MG63 (cell line): Measurements from ENCODE around the gene HLA-DQA1. TPM values are rescaled to one million over a fixed set of nuclear protein-coding genes. Genes with fewer than 3 reads are reported as not detected.
"Not testable (repeated sequence)": the region's sequence is repeated elsewhere in the genome, so short reads cannot be mapped to it uniquely, and the experiment has no call there.

Experiments
- DNase-seq: peaks from one replicate; pipeline ENCODE4 v3.0.0-alpha.2; 2020
- H3K27me3 ChIP-seq: fragments of 250-450 bp; sonication (Bioruptor Pico); 2 replicates; pipeline ENCODE4 v1.5.1; 2020; ENCODE audit warnings: mild to moderate bottlenecking, moderate library complexity
- H3K36me3 ChIP-seq: fragments of 250-450 bp; sonication (Bioruptor Pico); 2 replicates; pipeline ENCODE4 v1.5.1; 2020; ENCODE audit warnings: mild to moderate bottlenecking, moderate library complexity
- H3K4me3 ChIP-seq: fragments of 250-450 bp; sonication (Bioruptor Pico); 2 replicates; pipeline ENCODE4 v1.5.1; 2020; ENCODE audit warnings: mild to moderate bottlenecking, moderate library complexity
- H3K9me3 ChIP-seq: fragments of 250-450 bp; sonication (Bioruptor Pico); 2 replicates; pipeline ENCODE4 v1.5.1; 2020; ENCODE audit warnings: mild to moderate bottlenecking, moderate library complexity
- total RNA-seq: library from RNA; depleted of rRNA; stranded (reverse); fragments of >200 nt; shearing (Covaris generic); gene quantifications from 2 replicates; pipeline ENCODE4 v1.2.3, GENCODE V29; 2014; ENCODE audit warnings: low replicate concordance; rRNA removed

The HLA-DQA1 gene
- total RNA-seq: not detected in 2 replicates

DNA sequence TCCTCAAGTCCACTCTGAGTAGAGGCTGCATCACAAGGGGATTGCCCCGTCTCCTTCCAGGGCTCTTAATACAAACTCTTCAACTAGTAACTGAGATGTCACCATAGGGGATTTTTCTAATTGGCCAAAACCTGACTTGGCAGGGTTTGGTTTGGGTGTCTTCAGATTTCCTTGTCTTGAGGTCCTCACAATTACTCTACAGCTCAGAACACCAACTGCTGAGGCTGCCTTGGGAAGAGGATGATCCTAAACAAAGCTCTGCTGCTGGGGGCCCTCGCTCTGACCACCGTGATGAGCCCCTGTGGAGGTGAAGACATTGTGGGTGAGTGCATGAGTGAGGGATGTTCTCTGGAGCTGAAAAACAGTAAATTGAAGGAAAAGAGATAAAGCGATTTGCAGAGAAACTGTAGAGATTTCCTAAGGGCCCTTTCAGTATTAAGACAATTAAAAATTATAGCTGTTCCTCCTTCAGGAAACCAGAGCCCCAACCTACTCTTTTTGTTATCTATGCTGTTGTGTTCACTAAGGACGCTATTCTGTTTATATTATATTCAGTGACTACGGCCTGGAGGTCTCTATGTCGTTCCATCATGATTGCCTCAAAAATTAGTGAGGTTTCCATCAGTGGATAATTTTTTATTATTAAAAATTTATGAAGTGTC, at the start of gene HLA-DQA1:
Gene HLA-DQA1 (plus strand): TSS at position 188 of the 662 bp plus-strand sequence. CDS start 53 bp downstream, at position 241.
- Histone ChIP-seq H3K27me3 (no peaks in the 10 kb centered on the region), H3K4me3 (no peak within 1 kb of the TSS), H3K9me3 (no peaks in the 10 kb centered on the region), H3K36me3 (no peaks in the 10 kb centered on the region)
- no peak for DNase-seq

DNA sequence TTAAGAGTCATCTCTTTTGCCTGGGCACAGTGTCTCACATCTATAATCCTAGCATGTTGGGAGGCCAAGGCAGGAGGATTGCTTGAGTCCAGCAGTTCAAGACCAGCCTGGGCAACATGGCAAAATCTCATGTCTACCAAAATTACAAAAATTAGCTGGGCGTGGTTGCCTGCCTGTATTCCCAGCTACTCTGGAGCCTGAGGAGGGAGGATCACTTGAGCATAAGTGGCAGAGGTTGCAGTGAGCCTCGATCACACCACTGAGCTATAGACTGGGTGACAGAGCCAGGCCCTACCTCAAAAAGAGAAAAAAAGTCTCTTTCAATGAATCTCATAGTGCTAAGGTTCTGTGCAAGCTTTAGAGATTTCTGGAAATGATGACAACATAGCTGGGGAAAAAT, 49.0 kb upstream of the HLA-DQA1 start:
- Histone ChIP-seq H3K9me3 (no peaks in the 10 kb centered on the region), H3K27me3 (no peaks in the 10 kb centered on the region), H3K36me3 (no peaks in the 10 kb centered on the region), H3K4me3 (no peak overlapping the region)
- no peak for DNase-seq

DNA sequence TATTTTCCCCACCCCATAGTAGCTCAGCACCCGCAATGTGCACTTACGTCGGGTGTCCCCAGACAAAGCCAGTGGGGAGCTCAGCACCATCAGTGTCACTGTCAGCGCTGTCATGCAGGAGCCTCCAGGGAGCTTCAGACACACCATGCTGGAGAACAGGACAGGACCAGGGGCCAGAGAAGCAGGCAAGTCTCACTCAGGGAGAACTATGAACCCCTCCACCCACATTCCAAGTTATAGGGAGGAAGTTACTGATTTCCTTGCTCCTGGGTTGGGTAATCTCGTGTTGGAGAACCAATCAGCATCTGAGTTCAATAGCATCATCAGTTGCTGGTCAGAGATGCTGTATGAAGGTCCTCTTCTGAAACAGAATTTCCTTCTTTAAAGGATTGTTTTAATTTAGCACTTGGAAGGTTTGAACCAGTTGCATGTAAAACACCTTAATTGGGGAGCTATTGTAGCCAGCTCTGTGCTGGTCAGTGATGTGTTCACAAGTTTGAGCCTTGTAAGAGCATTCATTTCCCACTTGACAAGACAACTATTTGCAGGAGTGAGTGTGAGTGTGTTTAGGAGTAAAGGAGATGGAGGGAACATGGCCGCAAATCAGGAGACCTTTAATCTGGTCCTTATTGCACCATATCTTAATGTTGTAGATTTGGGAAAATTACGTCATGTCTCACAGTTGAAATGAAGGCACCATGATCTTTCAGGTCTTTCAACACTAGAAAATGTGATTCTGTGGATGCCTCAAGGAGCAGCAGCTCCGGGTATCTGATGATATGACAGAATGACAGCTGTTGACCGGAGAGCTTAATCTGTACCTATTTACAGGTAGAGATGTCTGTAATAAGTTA, 47.4 kb upstream of the HLA-DQA1 start, which contains the start of gene HLA-DRB1:
Gene HLA-DRB1 (minus strand): TSS at position 253 of the 854 bp plus-strand sequence. CDS start 106 bp downstream, at position 147.
- Histone ChIP-seq H3K4me3 (no peak within 1 kb of the TSS), H3K9me3 (no peaks in the 10 kb centered on the region), H3K27me3 (no peaks in the 10 kb centered on the region), H3K36me3 (no peaks in the 10 kb centered on the region)
- DNase-seq: no peak

DNA sequence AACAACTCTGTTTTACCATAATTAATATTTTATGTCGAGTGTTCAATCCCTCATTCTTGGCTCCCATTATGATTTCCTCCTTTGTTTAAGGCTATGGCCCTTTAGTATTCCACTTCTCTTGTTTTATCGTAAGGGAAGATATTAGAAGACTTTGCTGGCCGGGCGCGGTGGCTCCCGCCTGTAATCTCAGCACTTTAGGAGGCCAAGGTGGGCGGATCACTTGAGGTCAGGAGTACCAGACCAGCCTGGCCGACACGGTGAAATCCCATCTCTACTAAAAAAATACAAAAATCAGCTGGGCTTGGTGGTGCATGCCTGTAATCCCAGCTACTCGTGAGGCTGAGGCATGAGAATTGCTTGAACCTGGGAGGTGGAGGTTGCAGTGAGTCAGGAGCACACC, 46.5 kb upstream of the HLA-DQA1 start:
- not testable (repeated sequence) for H3K36me3 ChIP-seq, DNase-seq, H3K27me3 ChIP-seq, H3K9me3 ChIP-seq, H3K4me3 ChIP-seq

DNA sequence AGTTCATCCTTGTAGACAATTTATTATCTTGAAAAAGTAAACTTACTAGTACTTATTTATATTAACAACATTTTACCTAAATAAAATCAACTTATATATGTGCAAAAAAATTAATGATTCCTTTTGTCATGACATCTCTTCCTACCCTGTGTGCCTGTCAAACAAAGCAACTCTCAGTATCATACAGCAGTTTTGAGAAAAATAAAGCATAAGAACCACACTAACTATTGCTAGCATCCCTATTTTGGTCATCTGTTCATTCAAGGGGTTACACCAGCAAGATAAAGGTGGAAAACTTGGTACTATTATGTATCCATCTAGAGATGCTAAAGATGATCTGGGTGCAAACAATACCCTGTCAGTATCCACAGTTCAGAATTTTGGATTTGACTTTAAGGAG, 40.2 kb upstream of the HLA-DQA1 start:
- Histone ChIP-seq H3K36me3 (no peaks in the 10 kb centered on the region), H3K27me3 (no peaks in the 10 kb centered on the region), H3K9me3 (no peaks in the 10 kb centered on the region), H3K4me3 (no peak overlapping the region)
- no peak for DNase-seq

DNA sequence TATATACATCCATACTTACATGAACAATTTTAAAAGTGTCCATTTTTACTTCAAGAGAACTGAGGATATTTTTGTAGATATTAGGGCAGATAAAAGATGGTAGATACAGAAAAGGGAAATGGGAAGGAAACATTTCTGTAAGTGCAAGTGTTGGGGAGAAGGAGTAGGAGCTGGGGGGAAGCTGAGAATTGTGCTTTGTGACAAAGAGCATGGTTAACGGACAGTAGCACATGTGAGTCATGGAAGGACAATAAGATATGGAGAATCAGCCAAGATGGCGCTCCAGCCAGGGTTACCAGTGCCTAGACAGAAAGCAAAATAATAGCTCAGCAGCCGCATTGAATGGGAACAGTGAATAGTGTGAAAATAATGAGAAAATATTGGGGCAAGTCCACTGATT, 34.8 kb upstream of the HLA-DQA1 start:
- no peak for DNase-seq

DNA sequence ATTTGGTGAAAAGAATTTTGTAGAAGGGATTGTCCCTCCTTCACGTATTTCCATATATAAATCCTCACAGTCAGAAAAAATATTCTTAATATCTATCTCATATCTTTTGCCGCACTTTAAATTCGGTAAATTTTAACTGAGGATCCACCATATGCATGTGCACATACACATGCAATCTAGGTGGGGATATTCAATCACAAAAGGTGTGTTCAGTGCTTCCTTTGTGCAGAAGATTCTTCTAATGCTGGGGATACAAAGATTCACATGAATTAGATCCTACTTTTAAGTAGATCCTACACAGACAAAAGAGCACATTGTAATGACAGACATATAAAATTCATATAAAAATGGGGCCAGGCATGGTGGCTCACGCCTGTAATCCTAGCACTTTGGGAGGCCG, 34.0 kb upstream of the HLA-DQA1 start:
- H3K4me3 ChIP-seq: no peak overlapping the region
- DNase-seq: no peak
- no peaks in the 10 kb centered on the region for H3K27me3 ChIP-seq
- H3K9me3 ChIP-seq: no peaks in the 10 kb centered on the region
- no peaks in the 10 kb centered on the region for H3K36me3 ChIP-seq

More for the DNA sequence above, 34.8 kb upstream of the HLA-DQA1 start:
- Histone ChIP-seq H3K27me3 (no peaks in the 10 kb centered on the region), H3K4me3 (no peak overlapping the region), H3K36me3 (no peaks in the 10 kb centered on the region), H3K9me3 (no peaks in the 10 kb centered on the region)

DNA sequence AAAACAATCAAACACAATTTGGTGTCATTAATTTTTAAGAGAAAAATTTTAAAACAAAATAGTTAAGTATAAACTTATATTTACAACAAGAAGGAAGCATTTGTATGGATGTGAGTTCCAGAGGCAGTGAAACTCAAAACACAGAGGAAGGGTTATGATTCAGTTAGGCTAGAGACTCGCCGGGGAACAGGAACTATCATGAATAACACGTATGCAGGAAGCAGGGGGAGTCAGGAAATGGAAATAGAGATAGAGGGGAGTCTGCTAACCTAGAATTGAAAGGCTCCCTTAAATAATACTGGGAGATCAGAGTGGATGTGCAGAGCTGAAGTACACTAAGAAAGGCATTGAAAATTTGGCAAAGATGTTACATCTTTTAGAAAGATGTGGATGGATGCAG, 33.3 kb upstream of the HLA-DQA1 start:
- Histone ChIP-seq H3K36me3 (no peaks in the 10 kb centered on the region), H3K4me3 (no peak overlapping the region), H3K27me3 (no peaks in the 10 kb centered on the region), H3K9me3 (no peaks in the 10 kb centered on the region)
- DNase-seq: no peak

DNA sequence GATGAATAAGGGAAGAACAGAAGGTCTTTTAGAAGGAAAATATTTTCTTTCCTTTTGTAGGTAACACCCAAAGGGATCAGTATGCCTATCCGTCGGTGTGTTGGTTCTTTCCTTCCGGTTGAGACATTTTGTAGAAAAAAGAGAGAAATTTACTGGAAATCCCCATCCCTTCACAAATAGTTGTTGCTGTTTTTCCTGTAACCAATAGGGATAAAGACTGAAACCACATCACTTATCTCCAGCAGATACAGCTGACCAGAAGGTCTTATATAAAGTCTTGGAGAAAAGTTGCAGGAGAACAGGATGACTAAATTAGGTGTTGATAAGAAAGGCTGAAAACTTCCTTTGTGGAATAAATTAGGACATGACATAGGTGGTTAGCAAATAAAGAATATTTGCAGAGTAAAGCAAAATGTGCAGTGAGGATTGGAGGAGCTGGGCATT, 32.8 kb upstream of the HLA-DQA1 start:
- DNase-seq: no peak
- Histone ChIP-seq H3K36me3 (no peaks in the 10 kb centered on the region), H3K4me3 (no peak overlapping the region)

DNA sequence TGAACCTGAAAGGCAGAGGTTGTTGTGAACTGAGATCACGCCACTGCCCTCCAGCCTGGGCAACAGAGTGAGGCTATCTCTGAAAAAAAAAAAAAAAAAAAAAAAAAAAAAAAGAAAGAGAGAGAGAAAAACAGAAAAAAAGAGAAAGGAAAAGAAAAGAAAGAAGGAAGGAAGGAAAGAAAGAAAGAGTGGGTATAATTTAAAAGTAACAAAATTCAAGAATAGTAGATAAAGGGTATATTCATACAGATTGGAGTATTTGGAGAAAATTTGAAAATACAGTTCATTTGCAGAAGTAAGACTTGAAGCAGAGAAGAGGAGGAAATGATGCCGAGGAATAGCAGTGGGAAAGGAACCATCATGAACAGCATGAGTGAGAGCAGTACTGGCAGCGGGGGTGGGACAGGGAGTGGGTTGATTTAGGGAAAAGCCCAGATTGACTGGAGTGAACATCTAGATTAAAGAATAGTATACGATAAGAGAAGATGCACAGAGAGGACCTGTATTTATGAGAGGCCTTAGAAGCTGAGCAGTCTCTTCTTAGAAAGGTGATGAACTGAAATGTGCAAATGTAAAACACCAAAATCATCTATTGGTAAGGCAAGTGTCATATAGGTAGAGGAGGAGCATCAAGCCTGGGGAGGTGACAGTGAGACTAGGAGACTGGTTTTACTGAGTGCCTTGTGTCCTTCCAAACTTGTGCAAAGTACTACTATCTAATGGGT, 29.8 kb upstream of the HLA-DQA1 start:
- no peaks in the 10 kb centered on the region for H3K27me3 ChIP-seq
- no peak for DNase-seq
- H3K36me3 ChIP-seq: no peaks in the 10 kb centered on the region
- no peak overlapping the region for H3K4me3 ChIP-seq
- H3K9me3 ChIP-seq: no peaks in the 10 kb centered on the region

More for the DNA sequence above, 32.8 kb upstream of the HLA-DQA1 start:
- Histone ChIP-seq H3K27me3 (no peaks in the 10 kb centered on the region), H3K9me3 (no peaks in the 10 kb centered on the region)

DNA sequence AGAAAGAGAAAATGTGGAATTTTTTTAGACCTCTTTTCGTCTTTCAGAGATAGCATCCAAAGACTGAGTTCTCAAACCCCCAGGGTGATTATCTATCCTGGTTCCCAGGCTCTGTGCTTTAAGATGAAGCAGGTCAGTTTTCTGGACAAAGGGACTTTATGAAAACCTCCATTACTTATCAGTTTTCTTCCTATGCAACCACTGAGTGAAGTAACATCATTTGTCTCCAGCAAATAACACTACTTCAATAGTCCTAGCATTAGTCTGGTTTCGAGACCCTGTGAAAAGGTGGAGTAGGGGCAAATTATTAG, 29.3 kb upstream of the HLA-DQA1 start:
- H3K4me3 ChIP-seq: no peak overlapping the region
- H3K9me3 ChIP-seq: no peaks in the 10 kb centered on the region
- no peak for DNase-seq
- H3K36me3 ChIP-seq: no peaks in the 10 kb centered on the region
- H3K27me3 ChIP-seq: no peaks in the 10 kb centered on the region

DNA sequence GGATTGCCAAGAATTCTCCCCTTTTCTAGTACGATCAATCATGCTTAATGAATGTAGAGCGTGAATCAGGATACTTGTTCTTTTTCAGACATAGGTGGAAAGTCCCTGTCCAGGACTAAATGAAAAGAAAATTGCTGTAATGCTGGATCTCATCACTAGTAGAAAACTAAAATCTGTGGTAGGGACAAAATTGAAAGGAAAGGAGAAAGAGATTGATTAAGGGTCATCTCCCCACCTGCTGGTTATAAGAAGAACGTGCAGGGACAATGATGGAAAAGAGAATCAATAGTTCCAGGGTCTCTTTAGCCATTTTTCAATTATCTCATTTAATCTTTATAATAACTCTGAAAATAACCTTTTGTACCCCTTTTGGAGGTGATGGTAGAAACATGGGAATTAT, 28.8 kb upstream of the HLA-DQA1 start:
- no peaks in the 10 kb centered on the region for H3K27me3 ChIP-seq
- H3K9me3 ChIP-seq: no peaks in the 10 kb centered on the region
- no peak for DNase-seq
- H3K4me3 ChIP-seq: no peak overlapping the region
- H3K36me3 ChIP-seq: no peaks in the 10 kb centered on the region

DNA sequence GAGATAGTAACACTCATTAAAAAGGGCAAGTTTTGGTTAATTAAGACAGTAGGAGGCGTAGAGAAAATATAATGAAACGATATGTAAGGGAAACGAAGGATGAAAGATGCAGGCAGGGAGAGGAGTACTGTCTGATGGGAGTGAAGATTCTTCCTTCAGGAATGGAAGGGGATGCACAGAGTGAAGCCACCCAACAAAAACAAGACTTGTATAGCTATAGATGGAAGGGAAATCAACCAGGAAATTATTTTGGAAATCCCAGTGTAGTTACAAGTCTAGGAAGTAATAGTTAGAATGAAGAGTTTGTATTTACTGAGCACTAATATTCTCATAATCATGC, 27.8 kb upstream of the HLA-DQA1 start:
- Histone ChIP-seq H3K36me3 (no peaks in the 10 kb centered on the region), H3K27me3 (no peaks in the 10 kb centered on the region), H3K9me3 (no peaks in the 10 kb centered on the region), H3K4me3 (no peak overlapping the region)
- no peak for DNase-seq

DNA sequence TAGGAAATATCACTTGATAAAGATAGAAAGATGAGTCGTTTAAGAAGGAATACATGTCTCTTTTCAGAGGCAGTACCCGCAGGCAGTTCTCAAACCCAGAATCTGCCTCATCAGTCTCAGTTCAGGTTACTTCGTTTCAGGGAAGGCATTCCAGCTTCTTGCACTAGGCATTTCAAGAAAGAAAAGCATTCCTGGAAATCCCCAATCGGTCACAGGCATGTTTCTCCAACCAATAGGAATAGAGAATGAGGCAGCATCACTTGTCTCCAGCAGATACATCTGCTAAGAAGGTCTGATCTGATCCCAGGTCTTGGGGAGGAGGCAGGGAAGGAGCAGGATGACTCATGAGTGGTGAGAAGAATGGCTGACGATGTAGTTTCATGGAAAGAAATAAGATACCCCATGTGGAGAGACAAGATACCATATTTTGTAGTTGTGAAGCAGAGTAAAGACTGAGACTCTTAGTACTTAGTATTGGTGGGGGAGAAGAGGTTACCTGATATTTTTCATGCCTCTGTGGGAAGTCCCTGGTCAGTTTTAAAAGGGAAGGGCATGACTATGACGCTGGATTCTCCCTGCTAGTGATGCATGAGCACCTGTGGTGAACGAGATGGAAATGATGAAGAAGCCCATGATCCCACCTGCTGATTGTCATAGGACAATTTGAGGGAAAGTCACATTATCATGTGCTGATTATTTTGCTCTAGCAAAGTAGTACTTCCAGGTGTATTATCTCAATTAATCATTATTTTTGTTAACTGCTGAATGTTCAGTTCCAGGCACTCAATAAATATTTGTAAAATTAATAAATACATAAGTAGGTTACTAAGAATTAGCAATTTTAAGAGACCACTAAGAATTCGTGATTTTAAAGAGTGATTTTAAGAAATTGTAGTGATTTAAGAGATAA, 27.2 kb upstream of the HLA-DQA1 start:
- no peak for DNase-seq

DNA sequence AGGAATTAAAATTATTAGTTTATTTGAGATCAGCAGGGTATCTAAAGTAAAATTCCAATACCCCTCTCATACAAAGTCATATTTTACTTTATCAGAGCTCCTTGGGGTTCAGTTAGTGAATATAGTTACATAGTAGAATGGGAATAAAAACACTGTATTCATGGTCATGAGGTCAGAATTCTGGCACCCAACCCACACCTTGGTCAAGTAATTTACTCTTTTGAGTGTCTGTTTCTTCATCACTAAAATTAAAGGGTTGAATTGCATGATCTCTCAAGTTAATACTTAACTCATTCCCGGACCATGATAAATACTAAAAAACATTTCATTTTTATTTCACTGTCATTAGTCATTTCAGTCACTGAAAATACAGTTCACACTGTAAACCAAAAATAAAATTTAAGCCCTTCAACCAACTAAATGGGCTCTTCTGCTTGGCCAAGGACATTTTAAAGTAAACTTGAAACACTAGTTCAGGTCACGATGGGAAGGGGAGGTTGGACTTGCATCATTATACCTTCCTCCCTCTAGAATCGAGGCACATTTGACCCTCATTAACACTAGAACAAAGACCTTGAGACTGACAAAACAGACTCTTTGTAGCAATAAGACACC, 26.4 kb upstream of the HLA-DQA1 start:
- no peaks in the 10 kb centered on the region for H3K27me3 ChIP-seq
- no peak overlapping the region for H3K4me3 ChIP-seq
- no peak for DNase-seq
- H3K36me3 ChIP-seq: no peaks in the 10 kb centered on the region
- no peaks in the 10 kb centered on the region for H3K9me3 ChIP-seq

More for the DNA sequence above, 27.2 kb upstream of the HLA-DQA1 start:
- Histone ChIP-seq H3K9me3 (no peaks in the 10 kb centered on the region), H3K36me3 (no peaks in the 10 kb centered on the region), H3K27me3 (no peaks in the 10 kb centered on the region), H3K4me3 (no peak overlapping the region)

DNA sequence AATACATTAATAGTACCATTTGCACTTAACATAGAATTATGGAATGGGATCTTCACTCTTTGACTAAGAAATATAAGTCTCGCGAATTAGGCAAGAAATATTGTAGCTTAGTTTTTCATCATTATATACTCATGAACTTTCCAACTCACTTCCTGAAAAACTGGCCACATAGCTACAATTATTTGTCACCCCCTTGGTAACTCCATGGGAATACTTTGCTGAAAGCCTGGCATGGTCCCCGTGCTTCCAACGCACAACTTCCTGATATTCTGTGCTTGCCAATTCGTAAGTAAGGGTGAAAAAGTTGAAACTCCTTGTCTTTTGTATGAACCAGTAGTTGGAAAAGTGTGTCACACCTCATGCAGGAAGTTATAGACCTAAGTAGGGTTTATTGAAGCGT, 23.7 kb upstream of the HLA-DQA1 start:
- H3K4me3 ChIP-seq: no peak overlapping the region
- H3K36me3 ChIP-seq: no peaks in the 10 kb centered on the region
- no peaks in the 10 kb centered on the region for H3K9me3 ChIP-seq
- no peak for DNase-seq
- no peaks in the 10 kb centered on the region for H3K27me3 ChIP-seq
